ENCODE measurements around the gene OR4D10. TPM values are rescaled to one million over a fixed set of nuclear protein-coding genes. Genes with fewer than 3 reads are reported as not detected.
A peak's percentile ranks its signal among the peaks of the same experiment; 100 is the strongest.

Gene OR4D10
- total and polyA plus RNA-seq, 2 donors (not counting 3 experiments of a cell fraction or from before 2014, with no cell fraction given): not detected

GRCh38 chr11:59510941-59511589 lies 38.0 kb downstream of the OR4D10 start, which contains the start of gene OR4D9:
OR4D9 (plus strand) TSS chr11:59511539; CDS start chr11:59514913, 3,374 bp downstream.
- H3K9me3 ChIP-seq (replicated peaks; ENCODE audit: control insufficient read depth, insufficient read depth, low read length): no peaks in the 10 kb centered on the region
- H3K9ac ChIP-seq (replicated peaks; ENCODE audit: extremely low read depth, insufficient read depth, low read length): no peak within 1 kb of the TSS
- intact Hi-C loops (cut with micrococcal nuclease): loop anchor here (1.0 to 5.0 kb wide), 2 partner anchors 39 to 79 kb away; no protein-coding TSS in a partner anchor
- H3K9me1 ChIP-seq (replicated peaks; ENCODE audit: control insufficient read depth, extremely low read depth, insufficient read depth, low read length): no peaks in the 10 kb centered on the region
- H4K20me1 ChIP-seq (replicated peaks; ENCODE audit: control insufficient read depth, extremely low read depth, insufficient read depth, low read length): no peaks in the 10 kb centered on the region
- peak within 1 kb of the TSS in 1 of 3 experiments; percentile 30 for H3K4me3 ChIP-seq (replicated peaks in 1 of 3; ENCODE audit: insufficient read depth in 1 of 3, low read depth in 1 of 3, low read length in 3 of 3)
- no peaks in the 10 kb centered on the region for H3K36me3 ChIP-seq (ENCODE audit: control insufficient read depth in 2 of 2, extremely low read depth in 1 of 2, insufficient read depth in 2 of 2, low read length in 2 of 2)
- FAIRE-seq: peak; percentile 83
- CTCF ChIA-PET: interaction anchor here (0.9 to 2.1 kb wide), 5 partner anchors 8 to 340 kb away, joined by 3 to 14 read pairs (median 4); no protein-coding TSS in a partner anchor
- BruUV-seq (replicated peaks): no TSS peak
- peak within 1 kb of the TSS; percentile 85 for H3K4me2 ChIP-seq (ENCODE audit: insufficient read depth, low read length)
- POLR2A ChIA-PET: interaction anchor here (0.7 kb wide), 1 partner anchor 19 kb away, joined by 3 read pairs; no protein-coding TSS in a partner anchor
- H3K27me3 ChIP-seq (ENCODE audit: control insufficient read depth in 2 of 2, insufficient read depth in 2 of 2, low read length in 2 of 2): no peaks in the 10 kb centered on the region
- H3K27ac ChIP-seq (ENCODE audit: insufficient read depth, low read depth, low read length): peak within 1 kb of the TSS; percentile 50
- dilution Hi-C loops (cut with MboI; ENCODE audit: extremely low pct_ligation_motif_present, low sequenced_read_pairs): no loop called here
- peaks cover 17% of the 10 kb centered on the region for H3K4me1 ChIP-seq (ENCODE audit: control insufficient read depth, extremely low read depth, insufficient read depth, low read length)
- TF ChIP-seq POLR2AphosphoS5 (IDR thresholded peaks at IDR 0.05; ENCODE audit: insufficient read depth, low read depth, low read length): peak; percentile 47
- peak; percentile 59 for TF ChIP-seq FOS (IDR thresholded peaks at IDR 0.05; ENCODE audit: borderline replicate concordance, insufficient read depth, low read length)
- TF ChIP-seq JUN (IDR thresholded peaks at IDR 0.05; ENCODE audit: borderline replicate concordance, insufficient read depth, insufficient read length, low read depth): no peak
- TF ChIP-seq GATA2 (IDR thresholded peaks at IDR 0.05; ENCODE audit: insufficient read depth, insufficient read length, low read depth, low read length): peak; percentile 8
- peak; percentile 83 for DNase-seq (ENCODE audit: low read depth, low spot score)
- no peaks in the 10 kb centered on the region for H3K79me2 ChIP-seq (ENCODE audit: control insufficient read depth, insufficient read depth, low read length)
- H2AFZ ChIP-seq (ENCODE audit: low read depth, low read length): peak within 1 kb of the TSS; percentile 88

- BruUV-seq (replicated peaks): no TSS peak
- POLR2A ChIA-PET: interaction anchor here (0.7 kb wide), 1 partner anchor 19 kb away, joined by 3 read pairs; no protein-coding TSS in a partner anchor
- dilution Hi-C loops (cut with MboI; ENCODE audit: extremely low pct_ligation_motif_present, low sequenced_read_pairs): no loop called here
Measured at GRCh38 chr11:59511675-59512074, 38.6 kb downstream of the OR4D10 start.

More at GRCh38 chr11:59511675-59512074, 38.6 kb downstream of the OR4D10 start:
- H4K20me1 ChIP-seq (replicated peaks; ENCODE audit: control insufficient read depth, extremely low read depth, insufficient read depth, low read length): no peaks in the 10 kb centered on the region
- H3K9me1 ChIP-seq (replicated peaks; ENCODE audit: control insufficient read depth, extremely low read depth, insufficient read depth, low read length): no peaks in the 10 kb centered on the region
- no peak overlapping the region for H3K9ac ChIP-seq (replicated peaks; ENCODE audit: extremely low read depth, insufficient read depth, low read length)
- no peak for TF ChIP-seq EZH2 (IDR thresholded peaks at IDR 0.05; ENCODE audit: borderline replicate concordance, low read depth, low read length, severe bottlenecking)
- no peak for TF ChIP-seq JUN (IDR thresholded peaks at IDR 0.05; ENCODE audit: borderline replicate concordance, insufficient read depth, insufficient read length, low read depth)
- no peak for TF ChIP-seq GATA2 (IDR thresholded peaks at IDR 0.05; ENCODE audit: insufficient read depth, insufficient read length, low read depth, low read length)
- no peak for TF ChIP-seq MAX (IDR thresholded peaks at IDR 0.05; ENCODE audit: insufficient read depth, insufficient read length)
- no peak for TF ChIP-seq CTCF (IDR thresholded peaks at IDR 0.05; ENCODE audit: extremely low read depth in 1 of 2, insufficient read depth in 1 of 2, low read depth in 1 of 2, low read length in 2 of 2)
- no peak for TF ChIP-seq POLR2A (IDR thresholded peaks at IDR 0.05; ENCODE audit: low read depth, low read length)
- no peak for TF ChIP-seq MYC (IDR thresholded peaks at IDR 0.05; ENCODE audit: low read depth, low read length)
- TF ChIP-seq FOS (IDR thresholded peaks at IDR 0.05; ENCODE audit: borderline replicate concordance, insufficient read depth, low read length): no peak
- CTCF ChIA-PET: interaction anchor here (0.7 to 2.1 kb wide), 5 partner anchors 9 to 148 kb away, joined by 3 to 14 read pairs (median 4); no protein-coding TSS in a partner anchor
- no peaks in the 10 kb centered on the region for H3K9me3 ChIP-seq (replicated peaks; ENCODE audit: control insufficient read depth, insufficient read depth, low read length)
- no peak for FAIRE-seq
- intact Hi-C loops (cut with micrococcal nuclease): loop anchor here (1.0 to 5.0 kb wide), 2 partner anchors 39 to 79 kb away; no protein-coding TSS in a partner anchor
- H3K4me2 ChIP-seq (ENCODE audit: insufficient read depth, low read length): peak overlapping the region; percentile 85
- H3K4me1 ChIP-seq (ENCODE audit: control insufficient read depth, extremely low read depth, insufficient read depth, low read length): peaks cover 17% of the 10 kb centered on the region
- no peaks in the 10 kb centered on the region for H3K36me3 ChIP-seq (ENCODE audit: control insufficient read depth in 2 of 2, extremely low read depth in 1 of 2, insufficient read depth in 2 of 2, low read length in 2 of 2)
- H3K27ac ChIP-seq (ENCODE audit: insufficient read depth, low read depth, low read length): no peak overlapping the region
- no peak for DNase-seq (ENCODE audit: low read depth, low spot score)
- H2AFZ ChIP-seq (ENCODE audit: low read depth, low read length): peak overlapping the region; percentile 32
- no peaks in the 10 kb centered on the region for H3K79me2 ChIP-seq (ENCODE audit: control insufficient read depth, insufficient read depth, low read length)
- no peak overlapping the region for H3K4me3 ChIP-seq (replicated peaks in 1 of 3; ENCODE audit: insufficient read depth in 1 of 3, low read depth in 1 of 3, low read length in 3 of 3)
- H3K27me3 ChIP-seq (ENCODE audit: control insufficient read depth in 2 of 2, insufficient read depth in 2 of 2, low read length in 2 of 2): no peaks in the 10 kb centered on the region

Data from endothelial cell of umbilical vein (primary cell).